ENCODE results near the gene UBLCP1.

Gene UBLCP1

DNA sequence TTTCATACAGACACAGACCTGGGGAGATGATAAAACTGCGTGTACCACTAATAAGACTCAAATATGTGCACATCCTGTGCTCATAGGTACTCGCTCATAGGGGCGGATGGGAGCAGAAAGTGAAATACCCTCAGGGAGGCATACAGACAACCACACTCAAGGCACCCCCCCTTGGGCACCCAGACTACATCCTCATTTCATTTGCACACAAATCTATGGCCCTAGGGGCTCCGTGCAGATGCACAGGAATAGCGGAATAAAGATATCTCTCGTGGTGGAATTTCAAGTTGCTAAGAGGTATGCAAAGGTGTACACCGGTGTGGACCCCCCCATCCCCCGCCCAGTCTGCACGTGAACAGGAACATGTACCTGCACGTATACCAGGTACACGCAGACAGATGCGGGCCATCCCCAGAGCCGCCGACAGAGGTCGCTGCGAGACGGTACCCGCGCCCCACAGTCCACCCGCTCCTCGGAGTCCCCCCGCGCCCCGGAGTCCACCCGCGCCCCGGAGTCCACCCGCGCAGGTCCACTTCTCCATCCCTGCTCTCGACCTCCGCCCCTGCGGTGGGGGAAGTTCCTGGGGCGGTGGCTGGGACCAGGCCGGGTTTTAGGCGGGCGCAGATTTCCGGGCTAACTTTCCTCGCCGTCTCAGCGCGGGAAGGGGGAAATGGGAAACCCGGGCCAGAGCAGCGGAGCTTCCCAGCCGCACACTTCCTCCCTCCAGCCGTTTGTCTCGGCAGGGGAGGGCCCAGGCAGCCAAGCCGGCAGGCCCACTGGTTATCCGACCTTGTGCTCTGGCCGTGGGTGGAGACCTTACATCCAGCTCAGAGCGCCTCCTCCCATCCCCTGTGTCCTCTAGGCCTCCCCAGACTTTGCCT, 68.2 kb downstream of the UBLCP1 start:
- in situ Hi-C loops (cut with HindIII; ENCODE audit: low pct_ligation_motif_present, low pct_unique_long_range_greater_than_20kb, low sequenced_read_pairs), result no loop called here
- DNase-seq, result peak; percentile 50

DNA sequence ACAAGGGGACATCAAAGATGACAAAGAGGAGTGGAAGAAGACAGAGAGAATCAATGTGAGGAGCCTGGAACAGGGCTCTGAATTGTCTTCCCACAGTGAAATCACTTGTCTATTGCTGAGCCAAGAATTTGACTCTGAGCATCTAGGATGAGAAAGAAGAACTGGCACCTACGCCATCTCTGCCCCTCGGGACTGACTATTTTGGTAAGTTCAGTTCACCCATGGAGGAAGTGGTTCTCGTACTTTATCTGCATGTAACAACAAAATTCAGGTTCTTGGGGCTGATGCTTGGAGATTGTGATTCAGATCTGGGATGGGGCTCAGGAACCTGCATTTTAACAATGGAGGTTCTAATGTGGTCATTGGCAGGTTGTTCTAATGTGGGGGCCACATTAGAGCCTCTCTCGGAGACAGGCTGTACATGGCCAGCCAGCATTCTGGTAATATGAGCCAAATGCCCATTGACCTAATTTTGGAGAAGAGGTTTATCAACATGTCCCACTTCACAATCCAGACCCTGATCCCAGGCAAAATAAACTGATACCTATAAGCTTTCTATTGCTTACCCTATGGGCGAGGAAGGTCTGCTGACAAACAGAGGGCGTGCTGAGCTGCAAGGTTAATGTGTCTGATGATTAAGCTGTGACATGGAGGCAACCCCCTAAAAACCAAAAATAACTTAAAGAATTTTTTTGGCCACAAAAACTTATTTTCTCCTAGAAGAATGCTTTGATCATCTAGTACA, 69.9 kb downstream of the UBLCP1 start:
- in situ Hi-C loops (cut with HindIII; ENCODE audit: low pct_ligation_motif_present, low pct_unique_long_range_greater_than_20kb, low sequenced_read_pairs), result no loop called here
- no peak for DNase-seq

DNA sequence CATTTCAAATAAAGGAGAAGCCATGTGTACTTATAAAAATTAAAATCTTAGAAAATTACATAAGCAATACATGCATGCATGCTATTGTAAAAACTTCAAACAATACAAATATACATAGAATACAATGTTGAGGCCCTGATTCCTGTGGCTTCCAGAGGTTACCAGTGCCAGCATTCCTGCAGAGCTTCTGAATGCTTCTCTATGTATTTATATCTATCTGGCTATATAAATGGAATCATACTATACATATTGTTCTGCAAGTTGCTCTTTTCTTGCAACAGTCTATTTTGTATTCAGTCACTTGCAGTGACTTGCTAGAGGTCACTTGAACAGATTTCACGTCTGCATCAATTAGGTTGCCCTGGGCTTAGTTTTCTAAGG, 70.4 kb downstream of the UBLCP1 start:
- no peak for DNase-seq
- in situ Hi-C loops (cut with HindIII; ENCODE audit: low pct_ligation_motif_present, low pct_unique_long_range_greater_than_20kb, low sequenced_read_pairs), result no loop called here

Data from ACHN (cell line).